GM23338 (cell line): ENCODE measurements around the gene CCDC157. TPM values are rescaled to one million over a fixed set of nuclear protein-coding genes. Genes with fewer than 3 reads are reported as not detected.

Source experiments
- ATAC-seq: fragments of 200-7000 bp; cut with Tn5 transposase; 3 replicates; pipeline ENCODE4 v1.9.1; 2020
- DNase-seq: peaks from one replicate; pipeline ENCODE4 v3.0.0-alpha.2; 2015; ENCODE audit warnings: low spot score
- H2AFZ ChIP-seq: fragments of 200-600 bp; sonication (generic); 2 replicates; pipeline ENCODE4 v1.8.0; 2016; ENCODE audit warnings: antibody characterized with exemption, mild to moderate bottlenecking, moderate library complexity
- H3F3A ChIP-seq: fragments of 200-600 bp; sonication (generic); replicated peaks from 2 replicates; pipeline ENCODE4 v1.8.0; 2017; ENCODE audit warnings: antibody characterized with exemption, mixed run types, low read depth
- H3K27ac ChIP-seq: fragments of 200-600 bp; sonication (generic); 2 replicates; pipeline ENCODE4 v1.6.1; 2016; ENCODE audit warnings: low read depth
- H3K27me3 ChIP-seq: fragments of 200-600 bp; sonication (generic); 2 replicates; pipeline ENCODE4 v1.8.0; 2016; ENCODE audit warnings: mild to moderate bottlenecking, mixed run types, moderate library complexity; ENCODE audit not compliant: insufficient read depth
- H3K36me3 ChIP-seq: fragments of 200-600 bp; sonication (generic); 2 replicates; pipeline ENCODE4 v1.8.0; 2016; ENCODE audit warnings: mild to moderate bottlenecking; ENCODE audit not compliant: insufficient read depth
- H3K4me1 ChIP-seq: fragments of 200-600 bp; sonication (generic); 2 replicates; pipeline ENCODE4 v1.8.0; 2016; ENCODE audit warnings: mild to moderate bottlenecking, moderate library complexity; ENCODE audit not compliant: insufficient read depth
- H3K4me2 ChIP-seq: fragments of 200-600 bp; sonication (generic); 2 replicates; pipeline ENCODE4 v1.7.1; 2017; ENCODE audit warnings: mixed run types
- H3K4me3 ChIP-seq: fragments of 200-600 bp; sonication (generic); 2 replicates; pipeline ENCODE4 v1.6.1; 2016; ENCODE audit warnings: mixed run types
- H3K79me2 ChIP-seq: fragments of 200-600 bp; sonication (generic); replicated peaks from 2 replicates; pipeline ENCODE4 v1.8.0; 2017; ENCODE audit warnings: mild to moderate bottlenecking; ENCODE audit not compliant: insufficient read depth
- H3K9me2 ChIP-seq: fragments of 200-600 bp; sonication (generic); 2 replicates; pipeline ENCODE4 v1.8.0; 2017; ENCODE audit not compliant: insufficient read depth
- H4K20me1 ChIP-seq: fragments of 200-600 bp; sonication (generic); replicated peaks from 2 replicates; pipeline ENCODE4 v1.8.0; 2017; ENCODE audit warnings: mild to moderate bottlenecking; ENCODE audit not compliant: insufficient read depth
- H3K27ac Mint-ChIP-seq: 2 replicates; pipeline ENCODE4 v1.8.0; 2020; ENCODE audit warnings: inconsistent platforms, mild to moderate bottlenecking, moderate library complexity, mixed read lengths
- H3K27me3 Mint-ChIP-seq: 3 replicates; pipeline ENCODE4 v1.8.0; 2022; ENCODE audit warnings: low read depth, mild to moderate bottlenecking, moderate library complexity, mixed read lengths, inconsistent platforms; ENCODE audit not compliant: insufficient read depth, poor library complexity
- H3K36me3 Mint-ChIP-seq: 3 replicates; pipeline ENCODE4 v1.8.0; 2021; ENCODE audit warnings: low read depth, mild to moderate bottlenecking, inconsistent platforms, moderate library complexity, mixed read lengths
- H3K4me1 Mint-ChIP-seq: 3 replicates; pipeline ENCODE4 v1.8.0; 2020; ENCODE audit warnings: mild to moderate bottlenecking, inconsistent platforms, mixed read lengths
- H3K4me3 Mint-ChIP-seq: 3 replicates; pipeline ENCODE4 v1.8.0; 2021; ENCODE audit warnings: moderate library complexity, mild to moderate bottlenecking, inconsistent platforms, mixed read lengths
- H3K9me3 Mint-ChIP-seq: 3 replicates; pipeline ENCODE4 v1.8.0; 2020; ENCODE audit warnings: moderate library complexity, mild to moderate bottlenecking, inconsistent platforms, mixed read lengths
- CREB1 ChIP-seq: fragments of 250-450 bp; sonication (Bioruptor Pico); IDR thresholded peaks from 2 replicates; pipeline ENCODE4 v1.5.0; 2020; ENCODE audit warnings: low read depth, mild to moderate bottlenecking, moderate library complexity
- CTCF ChIP-seq, 2 experiments: fragments of 200-600 bp in 1 of 2; sonication (generic) in 1 of 2; conservative IDR thresholded peaks; 2 replicates each; pipeline versions ENCODE4 v1.5.1 to v1.6.1; 2016 to 2017; ENCODE audit warnings: antibody characterized with exemption in 2 of 2, low read depth in 2 of 2, mild to moderate bottlenecking in 2 of 2, moderate library complexity in 1 of 2
- EZH2 ChIP-seq: fragments of 200-600 bp; sonication (generic); IDR thresholded peaks from one replicate; pipeline ENCODE4 v1.8.0; 2017; ENCODE audit warnings: antibody characterized with exemption, mild to moderate bottlenecking, low read depth; ENCODE audit not compliant: unreplicated experiment
- NANOG ChIP-seq: IDR thresholded peaks from 2 replicates; pipeline ENCODE4 v1.6.1; 2016; ENCODE audit warnings: antibody characterized with exemption, borderline replicate concordance
- POLR2AphosphoS5 ChIP-seq: IDR thresholded peaks from 2 replicates; pipeline ENCODE4 v1.6.1; 2016; ENCODE audit warnings: antibody characterized with exemption, low read depth
- STAT1 ChIP-seq: IDR thresholded peaks from one replicate; pipeline ENCODE4 v1.6.1; 2016; ENCODE audit warnings: antibody characterized with exemption; ENCODE audit not compliant: unreplicated experiment
- ZNF114 ChIP-seq: fragments of 250-450 bp; sonication (Bioruptor Pico); IDR thresholded peaks from 2 replicates; pipeline ENCODE4 v1.5.0; 2020; ENCODE audit warnings: mild to moderate bottlenecking, moderate library complexity
- ZNF331 ChIP-seq: fragments of 250-450 bp; sonication (Bioruptor Pico); IDR thresholded peaks from 2 replicates; pipeline ENCODE4 v1.5.0; 2020; ENCODE audit warnings: low read depth, mild to moderate bottlenecking, moderate library complexity
- polyA plus RNA-seq: library from polyadenylated mRNA; unstranded; fragments of >200 nt; fragmentation: Nextera tagmentation; extraction: Ambion mirVana; gene quantifications from 2 replicates; pipeline ENCODE4 v1.2.1, GENCODE V29; 2016
- total RNA-seq: library from RNA; depleted of rRNA; stranded (reverse); fragments of >200 nt; shearing (Covaris generic); gene quantifications from 2 replicates; pipeline ENCODE4 v1.2.3, GENCODE V29; 2014
- TF ChIP-seq, protein P1 (sequence below): IDR thresholded peaks from 2 replicates; pipeline ENCODE4 v1.6.1; 2016; ENCODE audit warnings: antibody characterized with exemption

CCDC157 gene
- total and polyA plus RNA-seq, 2 experiments from 2014 or later, result 3.8 to 7.9 TPM

DNA sequence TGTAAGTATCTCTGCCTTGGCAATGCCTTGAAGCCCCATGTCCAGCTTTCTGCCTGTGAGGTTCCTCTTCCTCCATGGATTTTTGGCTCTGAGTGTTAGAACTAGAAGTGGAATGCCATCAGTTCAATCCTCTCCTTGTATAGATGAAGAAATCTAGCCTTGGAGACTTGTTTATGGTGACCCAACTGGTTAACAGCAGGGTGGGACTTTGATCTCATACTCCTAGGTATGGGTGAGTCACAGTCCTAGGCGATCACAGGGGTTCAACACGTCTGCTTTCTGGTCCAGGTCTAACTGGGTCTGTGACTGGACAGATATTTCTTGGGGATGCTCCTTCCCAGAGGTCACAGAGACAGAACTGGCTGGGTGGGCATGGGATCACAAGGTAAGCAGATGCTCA, 59.6 kb downstream of the CCDC157 start:
- Mint-ChIP-seq H3K27ac (no peak overlapping the region), H3K36me3 (peaks cover 39% of the 10 kb centered on the region; the same call in 2 of the 3 replicates), H3K27me3 (peaks cover 5% of the 10 kb centered on the region), H3K9me3 (no peaks in the 10 kb centered on the region), H3K4me1 (peaks cover under 1% of the 10 kb centered on the region; the same call in 2 of the 3 replicates), H3K4me3 (no peak overlapping the region)
- no peak overlapping the region for H3K27ac ChIP-seq
- TF ChIP-seq EZH2 (no peak), NANOG (no peak)
- H2AFZ ChIP-seq, result no peak overlapping the region
- no peaks in the 10 kb centered on the region for H3F3A ChIP-seq
- no peak overlapping the region for H3K4me3 ChIP-seq
- no peaks in the 10 kb centered on the region for H3K4me1 ChIP-seq
- no peaks in the 10 kb centered on the region; the same call in 1 of the 2 replicates for H3K79me2 ChIP-seq
- DNase-seq (no peak), ATAC-seq (no peak)
- no peaks in the 10 kb centered on the region for H3K9me2 ChIP-seq
- no peaks in the 10 kb centered on the region for H3K27me3 ChIP-seq
- no peaks in the 10 kb centered on the region for H4K20me1 ChIP-seq
- H3K36me3 ChIP-seq, result peaks cover 4% of the 10 kb centered on the region; the same call in 1 of the 2 replicates
- no peak overlapping the region for H3K4me2 ChIP-seq

DNA sequence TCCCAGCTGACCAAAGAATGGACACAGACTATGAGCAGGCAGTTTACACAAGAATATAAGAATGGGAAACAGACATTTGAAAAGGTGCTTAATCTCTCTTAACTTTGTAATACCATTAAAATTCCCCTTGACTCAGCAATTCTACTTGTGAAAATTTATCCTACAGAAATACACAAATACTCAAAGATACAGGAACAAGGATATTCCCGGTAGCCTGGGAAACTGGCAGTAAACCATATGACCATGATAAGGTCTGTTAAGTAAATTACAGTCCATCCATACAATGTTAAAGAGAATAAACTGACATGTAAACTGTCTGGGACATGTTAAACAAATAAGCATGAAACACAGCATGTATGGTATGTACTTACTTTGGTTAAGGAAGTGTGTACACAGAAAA, 60.0 kb downstream of the CCDC157 start:
- H3K27ac Mint-ChIP-seq, result no peak overlapping the region
- no peaks in the 10 kb centered on the region for H3F3A ChIP-seq
- ATAC-seq, result no peak
- peaks cover 4% of the 10 kb centered on the region; the same call in 1 of the 2 replicates for H3K36me3 ChIP-seq
- peaks cover 2% of the 10 kb centered on the region; the same call in 1 of the 2 replicates for H3K4me1 ChIP-seq
- no peak overlapping the region for H3K4me3 ChIP-seq
- no peak for DNase-seq
- no peaks in the 10 kb centered on the region for H3K27me3 ChIP-seq
- peaks cover 40% of the 10 kb centered on the region; the same call in 2 of the 3 replicates for H3K36me3 Mint-ChIP-seq
- no peak overlapping the region for H3K27ac ChIP-seq
- no peak overlapping the region for H2AFZ ChIP-seq
- peaks cover 5% of the 10 kb centered on the region for H3K4me1 Mint-ChIP-seq
- no peak for TF ChIP-seq CTCF (conservative IDR thresholded peaks at IDR 0.05; ENCODE audit: low read depth in 2 of 2)
- TF ChIP-seq CREB1, result no peak
- TF ChIP-seq NANOG, result no peak
- TF ChIP-seq ZNF331, result no peak
- TF ChIP-seq POLR2AphosphoS5, result no peak
- H3K4me2 ChIP-seq, result no peak overlapping the region
- no peaks in the 10 kb centered on the region for H4K20me1 ChIP-seq
- no peak overlapping the region for H3K4me3 Mint-ChIP-seq
- no peaks in the 10 kb centered on the region for H3K9me2 ChIP-seq
- no peaks in the 10 kb centered on the region; the same call in 1 of the 2 replicates for H3K79me2 ChIP-seq
- no peaks in the 10 kb centered on the region for H3K9me3 Mint-ChIP-seq
- H3K27me3 Mint-ChIP-seq, result peaks cover 5% of the 10 kb centered on the region

DNA sequence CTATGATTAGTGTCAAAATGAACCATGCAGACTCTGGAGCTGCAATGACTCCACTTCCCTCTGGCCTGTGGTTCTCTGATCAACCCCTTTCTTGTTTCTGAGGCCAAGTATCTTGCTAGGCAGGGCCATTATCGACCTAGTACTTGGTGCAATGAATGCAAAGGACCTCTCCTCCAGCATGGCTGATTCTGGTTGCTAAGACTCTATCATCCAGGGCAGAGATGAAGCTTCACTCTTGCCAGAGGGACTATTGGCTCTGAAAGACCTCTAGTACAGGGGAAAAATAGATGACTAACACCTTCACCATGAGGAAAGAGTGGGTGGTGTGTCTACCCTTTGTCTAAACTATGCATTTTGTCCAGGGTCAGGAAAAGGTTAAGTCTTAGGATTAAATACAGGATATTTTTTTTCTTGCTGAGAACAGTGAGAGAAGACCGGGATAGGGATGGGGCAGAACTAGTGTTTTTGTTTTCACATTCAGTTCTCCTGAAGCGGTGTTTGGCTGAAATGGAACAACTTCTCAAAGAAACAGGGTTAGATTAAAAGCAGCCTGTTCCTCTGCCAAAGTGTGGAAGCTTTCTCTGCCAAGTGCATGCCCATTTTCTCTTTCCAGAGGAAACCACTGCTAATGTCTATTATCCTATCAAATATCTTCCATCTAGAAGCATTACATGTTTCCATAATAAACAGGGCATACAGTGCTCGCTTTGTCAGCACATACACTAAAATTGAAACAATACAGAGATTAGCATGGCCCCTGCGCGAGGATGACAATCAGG, 63.7 kb downstream of the CCDC157 start:
- H3K36me3 Mint-ChIP-seq, result peaks cover 37% of the 10 kb centered on the region
- Histone ChIP-seq H2AFZ (no peak overlapping the region), H4K20me1 (no peaks in the 10 kb centered on the region), H3K4me3 (no peak overlapping the region), H3K79me2 (peaks cover 5% of the 10 kb centered on the region; the same call in 1 of the 2 replicates), H3K27me3 (no peaks in the 10 kb centered on the region), H3F3A (peaks cover 20% of the 10 kb centered on the region), H3K27ac (no peak overlapping the region), H3K36me3 (peaks cover 4% of the 10 kb centered on the region; the same call in 1 of the 2 replicates), H3K4me1 (peaks cover 13% of the 10 kb centered on the region), H3K9me2 (no peaks in the 10 kb centered on the region), H3K4me2 (no peak overlapping the region)
- H3K4me1 Mint-ChIP-seq, result peaks cover 25% of the 10 kb centered on the region
- H3K9me3 Mint-ChIP-seq, result no peaks in the 10 kb centered on the region
- H3K27ac Mint-ChIP-seq, result peak overlapping the region; percentile 71; the same call in 1 of the 2 replicates
- ATAC-seq (no peak), DNase-seq (no peak)
- no peak overlapping the region for H3K4me3 Mint-ChIP-seq
- peaks cover 16% of the 10 kb centered on the region for H3K27me3 Mint-ChIP-seq
- TF ChIP-seq ZNF114 (CRISPR knock-in tag) (no peak), EZH2 (no peak), CTCF (conservative IDR thresholded peaks at IDR 0.05; ENCODE audit: low read depth in 2 of 2) (no peak), POLR2AphosphoS5 (no peak), ZNF331 (no peak), STAT1 (no peak), NANOG (no peak)
- TF ChIP-seq, protein P1, sequence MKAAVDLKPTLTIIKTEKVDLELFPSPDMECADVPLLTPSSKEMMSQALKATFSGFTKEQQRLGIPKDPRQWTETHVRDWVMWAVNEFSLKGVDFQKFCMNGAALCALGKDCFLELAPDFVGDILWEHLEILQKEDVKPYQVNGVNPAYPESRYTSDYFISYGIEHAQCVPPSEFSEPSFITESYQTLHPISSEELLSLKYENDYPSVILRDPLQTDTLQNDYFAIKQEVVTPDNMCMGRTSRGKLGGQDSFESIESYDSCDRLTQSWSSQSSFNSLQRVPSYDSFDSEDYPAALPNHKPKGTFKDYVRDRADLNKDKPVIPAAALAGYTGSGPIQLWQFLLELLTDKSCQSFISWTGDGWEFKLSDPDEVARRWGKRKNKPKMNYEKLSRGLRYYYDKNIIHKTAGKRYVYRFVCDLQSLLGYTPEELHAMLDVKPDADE, result no peak
